K562 (cell line): ENCODE measurements around the gene KCNH2. TPM values are rescaled to one million over a fixed set of nuclear protein-coding genes. Genes with fewer than 3 reads are reported as not detected.

ENCODE experiments used
- ATAC-seq: fragments of 200-7000 bp; cut with Tn5 transposase; 3 replicates; pipeline ENCODE4 v1.9.1; 2020; ENCODE audit warnings: moderate library complexity
- BruUV-seq: library from RNA; stranded (reverse); fragments of 400-500 nt; replicated peaks from 2 replicates; lab custom pipeline; 2021; lab: Mats Ljungman, UMichigan
- CTCF ChIA-PET: fragments of 300-600 bp; formaldehyde crosslinking; extraction: SDS; loops from one replicate; lab custom pipeline; 2021; ENCODE audit warnings: low intra/inter-chr PET ratio; lab: Yijun Ruan, JAX
- POLR2A ChIA-PET: fragments of 300-600, 350-650 bp; sonication (Branson Sonifier 250); formaldehyde crosslinking; extraction: SDS; loops from one replicate; lab custom pipeline; 2021; ENCODE audit warnings: antibody characterized with exemption, inconsistent platforms; lab: Yijun Ruan, JAX
- DNase-seq, 4 experiments: peaks; one replicate each; pipeline versions ENCODE4 v3.0.0 to v3.0.0-alpha.2; 2011 to 2018; ENCODE audit warnings: low spot score in 3 of 4, mixed read lengths in 3 of 4; ENCODE audit errors: extremely low read depth in 1 of 4
- FAIRE-seq: peaks from 2 replicates; lab custom pipeline; 2011; peaks lifted over from hg19 to GRCh38; lab: Jason Lieb, UNC
- H2AFZ ChIP-seq: 2 replicates; pipeline ENCODE4 v1.6.0; 2011; ENCODE audit warnings: low read depth, low read length, control low read depth, inconsistent platforms
- H3K27ac ChIP-seq: fragments of 200-600 bp; 3 replicates; pipeline ENCODE4 v1.8.0; 2011; ENCODE audit warnings: low read depth, mild to moderate bottlenecking, control low read depth, inconsistent platforms, low read length, moderate library complexity, mixed read lengths; ENCODE audit errors: extremely low read depth
- H3K27me3 ChIP-seq, 2 experiments: fragments of 300-600 bp in 1 of 2; 2 replicates in 1 of 2; 3 replicates in 1 of 2; pipeline versions ENCODE4 v1.6.0 to v1.8.0; 2011; ENCODE audit warnings: inconsistent platforms in 2 of 2, low read length in 2 of 2, mild to moderate bottlenecking in 1 of 2, mixed read lengths in 1 of 2, moderate library complexity in 1 of 2; ENCODE audit not compliant: control insufficient read depth in 2 of 2, insufficient read depth in 2 of 2
- H3K36me3 ChIP-seq: fragments of 300-600 bp; 3 replicates; pipeline ENCODE4 v1.8.0; 2011; ENCODE audit warnings: mild to moderate bottlenecking, low read length, inconsistent platforms; ENCODE audit not compliant: control insufficient read depth, insufficient read depth
- H3K4me1 ChIP-seq, 2 experiments: fragments of 200-600 bp in 1 of 2; replicated peaks in 1 of 2; 2 replicates in 1 of 2; 3 replicates in 1 of 2; pipeline versions ENCODE4 v1.5.1 to v1.8.0; 2011; ENCODE audit warnings: inconsistent platforms in 2 of 2, low read length in 2 of 2, mild to moderate bottlenecking in 1 of 2, mixed read lengths in 1 of 2, moderate library complexity in 1 of 2; ENCODE audit not compliant: control insufficient read depth in 2 of 2, insufficient read depth in 2 of 2
- H3K4me2 ChIP-seq: 2 replicates; pipeline ENCODE4 v1.6.1; 2011; ENCODE audit warnings: low read length, control low read depth, inconsistent platforms, mixed read lengths; ENCODE audit not compliant: insufficient read depth
- H3K4me3 ChIP-seq: fragments of 200-600 bp; sonication (generic), shearing (Covaris generic); 2 replicates; pipeline ENCODE4 v1.5.1; 2016; ENCODE audit warnings: control low read depth, inconsistent platforms
- H3K79me2 ChIP-seq: fragments of 200-600 bp; 3 replicates; pipeline ENCODE4 v1.8.0; 2011; ENCODE audit warnings: low read length, inconsistent platforms; ENCODE audit not compliant: control insufficient read depth, insufficient read depth
- H3K9ac ChIP-seq, 2 experiments: 2 replicates each; pipeline versions ENCODE4 v1.6.0 to v1.6.1; 2011; ENCODE audit warnings: low read depth in 2 of 2, low read length in 2 of 2, control low read depth in 1 of 2, inconsistent platforms in 1 of 2, mild to moderate bottlenecking in 1 of 2, mixed read lengths in 1 of 2; ENCODE audit not compliant: insufficient read depth in 1 of 2
- H3K9me1 ChIP-seq: one replicate; pipeline ENCODE4 v1.6.0; 2011; ENCODE audit warnings: inconsistent platforms, mild to moderate bottlenecking, low read length, moderate library complexity; ENCODE audit not compliant: control insufficient read depth, insufficient read depth
- H3K9me3 ChIP-seq: replicated peaks from 2 replicates; pipeline ENCODE4 v1.5.1; 2011; ENCODE audit warnings: low read depth, low read length, inconsistent platforms; ENCODE audit not compliant: control insufficient read depth, insufficient read depth
- H4K20me1 ChIP-seq: replicated peaks from 2 replicates; pipeline ENCODE4 v1.6.1; 2011; ENCODE audit warnings: low read length, inconsistent platforms, mixed read lengths; ENCODE audit not compliant: control insufficient read depth, insufficient read depth
- GABPB2 ChIP-seq: fragments of 250-450 bp; sonication (Bioruptor Pico); conservative IDR thresholded peaks from 2 replicates; pipeline ENCODE4 v1.5.1; 2021; ENCODE audit warnings: mild to moderate bottlenecking
- MCM5 ChIP-seq: fragments of 450-650 bp; IDR thresholded peaks from 2 replicates; pipeline ENCODE4 v1.6.1; 2016; ENCODE audit warnings: low read depth
- MYNN ChIP-seq, 2 experiments: sonication (generic); formaldehyde crosslinking in 1 of 2; IDR thresholded peaks; 2 replicates each; pipeline versions ENCODE4 v1.5.0 to v1.6.1; 2016 to 2020; ENCODE audit warnings: antibody characterized with exemption in 1 of 2, missing genetic modification reagents in 1 of 2
- RBM22 ChIP-seq: fragments of 200-400 bp; formaldehyde crosslinking; IDR thresholded peaks from 2 replicates; pipeline ENCODE4 v1.6.1; 2018; ENCODE audit warnings: low read length, low read depth; ENCODE audit not compliant: poor library complexity, severe bottlenecking
- ZNF347 ChIP-seq: fragments of 450-650 bp; formaldehyde crosslinking; IDR thresholded peaks from 2 replicates; pipeline ENCODE4 v1.4.0; 2020; ENCODE audit warnings: low read depth, mild to moderate bottlenecking, moderate library complexity
- ZNF77 ChIP-seq: fragments of 250-450 bp; sonication (Bioruptor Pico); IDR thresholded peaks from 2 replicates; pipeline ENCODE4 v1.5.0; 2020
- WGBS: fragments of 100-300 bp; shearing (Covaris generic); methylation state at CpG from one replicate; pipeline ENCODE4 v1.1.6; 2016; ENCODE audit warnings: low coverage, mixed read lengths; ENCODE audit not compliant: insufficient coverage; ENCODE audit errors: missing lambda C conversion rate; 5-methylcytosine and 5-hydroxymethylcytosine counted together
- in situ Hi-C: fragments of 300-500 bp; cut with MboI; formaldehyde crosslinking; loops from 4 replicates; pipeline ENCODE4 v1.15.0; 2018; ENCODE audit warnings: inconsistent platforms, mixed read lengths
- intact Hi-C: fragments of 100-400 bp; cut with micrococcal nuclease; formaldehyde crosslinking; loops from 2 replicates; pipeline ENCODE4 v1.14.2; 2022
- polyA plus RNA-seq, 8 experiments: library from polyadenylated mRNA; depleted of rRNA in 4 of 8; stranded (reverse) in 5 of 8; unstranded in 3 of 8; fragments of >200 nt; fragmentation: Nextera tagmentation in 2 of 8; fragmentation: Illumina TruSeq in 1 of 8; extraction: Ambion mirVana in 2 of 8; extraction: Trizol in 1 of 8; gene quantifications; 2 replicates each; pipeline versions ENCODE4 v1.2.1 to v1.2.3, GENCODE V29; 2011 to 2014; ENCODE audit warnings: inconsistent platforms in 1 of 8, missing spikeins in 1 of 8
- total RNA-seq, 7 experiments: library from RNA; depleted of rRNA in 6 of 7; stranded (reverse); fragments of >200 nt in 6 of 7; fragmentation: Illumina TruSeq in 2 of 7; extraction: Trizol in 2 of 7; gene quantifications; 2 replicates each; pipeline versions ENCODE4 v1.2.1 to v1.2.3, GENCODE V29; 2011 to 2021; ENCODE audit warnings: low replicate concordance in 1 of 7

The KCNH2 gene
- total and polyA plus RNA-seq, 9 of the 15 experiments (the other 6 are each of a cell fraction or from before 2014, with no cell fraction given): 18.1 to 368 (median 218) TPM

DNA sequence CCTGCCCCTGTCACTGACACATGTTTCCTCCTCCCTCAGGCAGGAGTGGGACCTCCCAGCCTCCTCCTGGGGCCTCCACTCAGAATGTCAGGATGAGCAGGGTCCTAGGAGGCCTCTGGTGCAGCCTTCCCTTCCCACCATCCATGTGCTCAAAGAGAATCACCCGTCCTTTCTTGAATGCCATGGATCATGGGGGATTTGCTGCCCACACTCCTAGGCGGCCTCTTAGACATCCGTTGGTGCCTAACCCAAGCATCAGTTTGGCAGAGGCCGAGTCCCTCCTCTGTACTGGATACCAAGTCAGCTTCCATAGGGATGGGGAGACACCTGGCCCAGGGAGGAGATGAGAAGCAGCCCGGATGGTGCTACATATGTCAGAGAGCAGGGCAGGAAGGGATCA lies 19.7 kb upstream of the KCNH2 start:
- DNase-seq (no peak), ATAC-seq (no peak), FAIRE-seq (no peak)
- no peaks in the 10 kb centered on the region for H3K79me2 ChIP-seq
- no peak overlapping the region for H3K9ac ChIP-seq
- no peak overlapping the region for H3K27ac ChIP-seq
- H3K36me3 ChIP-seq: no peaks in the 10 kb centered on the region
- in situ Hi-C loops (no loop called here), intact Hi-C loops (loop anchor here (10.0 kb wide), 1 partner anchor 683 kb away; no protein-coding TSS in a partner anchor)
- ChIA-PET POLR2A (interaction anchor here (1.5 to 2.2 kb wide), 2 partner anchors 9 to 12 kb away, joined by 3 to 17 read pairs; no protein-coding TSS in a partner anchor), CTCF (no interaction called here)
- no TSS peak for BruUV-seq
- WGBS: 82% methylated on average over 5 of the region's 5 CpGs
- no peaks in the 10 kb centered on the region for H3K27me3 ChIP-seq
- H3K9me1 ChIP-seq: no peaks in the 10 kb centered on the region
- peaks cover 43 to 78% of the 10 kb centered on the region in 2 experiments for H3K4me1 ChIP-seq
- TF ChIP-seq MCM5 (no peak), ZNF77 (CRISPR knock-in tag) (no peak), ZNF347 (no peak), GABPB2 (CRISPR knock-in tag) (no peak), RBM22 (no peak), MYNN (IDR thresholded peaks at IDR 0.05) (no peak), MYNN (CRISPR knock-in tag; IDR thresholded peaks at IDR 0.05) (no peak)
- no peak overlapping the region for H3K4me3 ChIP-seq
- H3K4me2 ChIP-seq: no peak overlapping the region
- H2AFZ ChIP-seq: no peak overlapping the region
- peaks cover 5% of the 10 kb centered on the region; the same call in 1 of the 2 replicates for H4K20me1 ChIP-seq
- H3K9me3 ChIP-seq: no peaks in the 10 kb centered on the region
